Measurements from ENCODE around the gene RIPK3.

Gene RIPK3

GRCh38 chr14:24325963-24326362 lies 13.8 kb downstream of the RIPK3 start:
- Histone ChIP-seq H3K4me1 (no peaks in the 10 kb centered on the region), H3K9me3 (ENCODE audit: control insufficient read depth, low read length) (no peaks in the 10 kb centered on the region), H3K36me3 (ENCODE audit: control insufficient read depth, insufficient read depth, low read length) (no peaks in the 10 kb centered on the region), H2AFZ (no peak overlapping the region), H3K79me2 (no peaks in the 10 kb centered on the region), H3K4me2 (ENCODE audit: low read length) (no peak overlapping the region), H3K27ac (no peak overlapping the region), H3K27me3 (ENCODE audit: control insufficient read depth, insufficient read depth, low read length) (no peaks in the 10 kb centered on the region), H3K4me3 (ENCODE audit: low read depth, low read length) (no peak overlapping the region), H3K9ac (no peak overlapping the region)
- no peak for TF ChIP-seq CTCF (IDR thresholded peaks at IDR 0.05)

- no peak overlapping the region for H3K4me3 ChIP-seq (ENCODE audit: low read depth, low read length)
- no peaks in the 10 kb centered on the region for H3K36me3 ChIP-seq (ENCODE audit: control insufficient read depth, insufficient read depth, low read length)
- no peaks in the 10 kb centered on the region for H3K79me2 ChIP-seq
- no peak overlapping the region for H3K4me2 ChIP-seq (ENCODE audit: low read length)
- no peak overlapping the region for H3K9ac ChIP-seq
- no peak overlapping the region for H2AFZ ChIP-seq
- TF ChIP-seq CTCF (IDR thresholded peaks at IDR 0.05) = no peak
- H3K9me3 ChIP-seq (ENCODE audit: control insufficient read depth, low read length) = no peaks in the 10 kb centered on the region
- H3K4me1 ChIP-seq = no peaks in the 10 kb centered on the region
- H3K27me3 ChIP-seq (ENCODE audit: control insufficient read depth, insufficient read depth, low read length) = no peaks in the 10 kb centered on the region
- H3K27ac ChIP-seq = no peak overlapping the region
Measured at GRCh38 chr14:24325041-24325530, 14.7 kb downstream of the RIPK3 start.

- H3K4me3 ChIP-seq (ENCODE audit: low read depth, low read length) = no peak overlapping the region
- no peak overlapping the region for H3K4me2 ChIP-seq (ENCODE audit: low read length)
- H3K27me3 ChIP-seq (ENCODE audit: control insufficient read depth, insufficient read depth, low read length) = no peaks in the 10 kb centered on the region
- H3K9me3 ChIP-seq (ENCODE audit: control insufficient read depth, low read length) = no peaks in the 10 kb centered on the region
- H3K4me1 ChIP-seq = no peaks in the 10 kb centered on the region
- H3K9ac ChIP-seq = no peak overlapping the region
- no peaks in the 10 kb centered on the region for H3K79me2 ChIP-seq
- H3K27ac ChIP-seq = no peak overlapping the region
- no peak for TF ChIP-seq CTCF (IDR thresholded peaks at IDR 0.05)
- H2AFZ ChIP-seq = no peak overlapping the region
- no peaks in the 10 kb centered on the region for H3K36me3 ChIP-seq (ENCODE audit: control insufficient read depth, insufficient read depth, low read length)
Measured at GRCh38 chr14:24324024-24324423, 15.8 kb downstream of the RIPK3 start.

- Histone ChIP-seq H2AFZ (no peak overlapping the region), H3K4me3 (ENCODE audit: low read depth, low read length) (no peak overlapping the region), H3K36me3 (ENCODE audit: control insufficient read depth, insufficient read depth, low read length) (no peaks in the 10 kb centered on the region), H3K9me3 (ENCODE audit: control insufficient read depth, low read length) (no peaks in the 10 kb centered on the region), H3K79me2 (no peaks in the 10 kb centered on the region), H3K4me1 (no peaks in the 10 kb centered on the region), H3K4me2 (ENCODE audit: low read length) (no peak overlapping the region), H3K27ac (no peak overlapping the region), H3K9ac (no peak overlapping the region), H3K27me3 (ENCODE audit: control insufficient read depth, insufficient read depth, low read length) (no peaks in the 10 kb centered on the region)
- no peak for TF ChIP-seq CTCF (IDR thresholded peaks at IDR 0.05)
Measured at GRCh38 chr14:24323341-24323740, 16.4 kb downstream of the RIPK3 start.

GRCh38 chr14:24322672-24323071 lies 17.1 kb downstream of the RIPK3 start:
- no peaks in the 10 kb centered on the region for H3K9me3 ChIP-seq (ENCODE audit: control insufficient read depth, low read length)
- H3K4me3 ChIP-seq (ENCODE audit: low read depth, low read length) = no peak overlapping the region
- H2AFZ ChIP-seq = no peak overlapping the region
- no peaks in the 10 kb centered on the region for H3K27me3 ChIP-seq (ENCODE audit: control insufficient read depth, insufficient read depth, low read length)
- no peaks in the 10 kb centered on the region for H3K36me3 ChIP-seq (ENCODE audit: control insufficient read depth, insufficient read depth, low read length)
- TF ChIP-seq CTCF (IDR thresholded peaks at IDR 0.05) = no peak
- no peaks in the 10 kb centered on the region for H3K79me2 ChIP-seq
- H3K4me2 ChIP-seq (ENCODE audit: low read length) = no peak overlapping the region
- H3K9ac ChIP-seq = no peak overlapping the region
- H3K4me1 ChIP-seq = no peaks in the 10 kb centered on the region
- H3K27ac ChIP-seq = no peak overlapping the region

Measured in parathyroid adenoma (tissue), 2 donors.